ENCODE results near the gene SPCS2.

Gene SPCS2

DNA sequence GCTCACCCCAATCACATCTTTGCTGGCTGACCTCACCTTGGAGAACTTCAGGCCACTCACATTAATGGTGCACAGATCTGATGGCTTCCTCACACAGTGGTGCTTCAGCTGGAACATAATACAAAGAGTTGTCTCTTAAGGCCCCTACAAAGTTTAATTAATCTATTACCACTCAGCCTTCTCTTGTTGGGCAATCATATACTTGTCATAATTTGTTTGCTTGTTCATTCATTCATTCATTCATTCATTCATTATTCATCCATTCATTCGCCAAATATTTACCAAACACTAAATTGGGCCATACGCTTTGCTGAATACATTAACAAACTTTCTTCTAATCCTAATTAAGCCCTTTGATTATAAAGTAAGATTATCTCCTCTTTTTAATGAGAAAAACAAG lies 15.3 kb upstream of the SPCS2 start:
- no peak overlapping the region for H3K27ac Mint-ChIP-seq (ENCODE audit: low read depth)
- ATAC-seq (replicated peaks; ENCODE audit: extremely low read depth, poor library complexity, severe bottlenecking) (no peak), DNase-seq (ENCODE audit: low spot score in 2 of 2) (no peak)
- peaks cover 5% of the 10 kb centered on the region for H3K4me1 Mint-ChIP-seq
- peaks cover 11% of the 10 kb centered on the region for H3K36me3 Mint-ChIP-seq (ENCODE audit: insufficient read depth)
- no peaks in the 10 kb centered on the region for H3K27me3 Mint-ChIP-seq
- H3K9me3 Mint-ChIP-seq: no peaks in the 10 kb centered on the region
- H3K4me3 Mint-ChIP-seq: no peak overlapping the region

DNA sequence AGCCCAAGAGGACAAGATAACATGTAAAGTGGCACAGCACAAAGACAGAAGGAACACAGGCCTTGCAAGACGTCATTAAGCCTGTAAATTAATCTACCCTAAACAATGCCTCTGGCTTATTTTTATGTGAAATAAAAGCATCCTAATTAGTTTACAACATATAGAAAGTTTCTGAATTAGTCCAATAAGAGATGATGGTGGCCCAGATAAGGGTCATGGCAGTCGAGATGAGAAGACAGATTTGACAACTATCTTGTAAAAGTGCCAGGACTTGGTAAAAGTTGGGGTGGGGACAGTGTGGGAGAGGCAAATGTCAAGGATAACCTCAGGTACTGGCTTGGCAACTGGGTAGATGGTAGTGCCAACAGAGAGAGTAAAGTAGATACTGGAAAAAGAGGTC lies 13.8 kb upstream of the SPCS2 start:
- Mint-ChIP-seq H3K27me3 (no peaks in the 10 kb centered on the region), H3K27ac (ENCODE audit: low read depth) (no peak overlapping the region), H3K4me3 (no peak overlapping the region), H3K36me3 (ENCODE audit: insufficient read depth) (peaks cover 14% of the 10 kb centered on the region), H3K4me1 (peaks cover 5% of the 10 kb centered on the region), H3K9me3 (no peaks in the 10 kb centered on the region)
- DNase-seq (ENCODE audit: low spot score in 2 of 2) (no peak), ATAC-seq (replicated peaks; ENCODE audit: extremely low read depth, poor library complexity, severe bottlenecking) (no peak)

DNA sequence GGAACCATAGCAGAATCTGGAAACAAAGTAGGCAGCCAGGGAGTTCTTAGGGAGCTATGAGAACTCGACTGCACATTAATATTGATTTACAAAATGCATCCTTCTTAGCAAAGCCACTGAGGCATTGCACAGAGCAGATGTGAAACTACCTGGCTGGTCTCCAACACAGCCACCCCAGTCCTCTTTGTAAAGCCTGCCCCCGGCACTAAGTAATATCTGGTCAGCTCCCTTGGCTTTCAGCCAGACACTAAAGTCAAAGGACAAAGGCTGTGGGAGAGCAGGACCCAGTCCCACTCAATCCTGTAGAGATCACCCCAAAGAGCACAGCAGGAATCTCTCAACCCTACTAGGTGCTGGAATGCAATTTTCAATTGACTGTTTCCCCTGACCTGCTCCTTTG lies 13.0 kb upstream of the SPCS2 start:
- Mint-ChIP-seq H3K36me3 (ENCODE audit: insufficient read depth) (peaks cover 16% of the 10 kb centered on the region), H3K27me3 (no peaks in the 10 kb centered on the region), H3K4me1 (peaks cover 5% of the 10 kb centered on the region), H3K9me3 (no peaks in the 10 kb centered on the region), H3K27ac (ENCODE audit: low read depth) (no peak overlapping the region), H3K4me3 (no peak overlapping the region)
- no peak for ATAC-seq (replicated peaks; ENCODE audit: extremely low read depth, poor library complexity, severe bottlenecking)
- DNase-seq (ENCODE audit: low spot score in 2 of 2): no peak

DNA sequence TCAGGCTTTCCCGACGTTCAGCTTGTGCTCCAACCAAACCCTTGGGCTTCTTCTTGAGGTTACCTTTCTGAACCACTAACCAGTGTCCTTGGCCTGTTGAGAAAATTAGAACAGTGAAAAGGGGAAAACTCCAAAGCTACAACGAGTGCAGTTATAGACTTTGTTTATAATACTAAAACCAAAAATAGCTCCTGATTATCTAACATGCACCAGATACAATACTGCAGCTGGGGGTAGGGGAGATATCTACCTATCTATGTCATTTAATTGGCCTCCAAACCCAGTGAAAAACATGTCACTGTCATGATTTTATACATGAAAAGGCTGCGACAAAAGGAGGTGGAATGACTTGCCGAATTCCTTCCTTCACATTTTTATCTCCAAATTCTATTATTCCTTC lies 12.1 kb upstream of the SPCS2 start:
- H3K36me3 Mint-ChIP-seq (ENCODE audit: insufficient read depth): peaks cover 20% of the 10 kb centered on the region
- H3K4me1 Mint-ChIP-seq: peaks cover 7% of the 10 kb centered on the region
- no peaks in the 10 kb centered on the region for H3K27me3 Mint-ChIP-seq
- H3K9me3 Mint-ChIP-seq: no peaks in the 10 kb centered on the region
- H3K4me3 Mint-ChIP-seq: no peak overlapping the region
- no peak overlapping the region for H3K27ac Mint-ChIP-seq (ENCODE audit: low read depth)
- no peak for DNase-seq (ENCODE audit: low spot score in 2 of 2)
- ATAC-seq (replicated peaks; ENCODE audit: extremely low read depth, poor library complexity, severe bottlenecking): no peak

DNA sequence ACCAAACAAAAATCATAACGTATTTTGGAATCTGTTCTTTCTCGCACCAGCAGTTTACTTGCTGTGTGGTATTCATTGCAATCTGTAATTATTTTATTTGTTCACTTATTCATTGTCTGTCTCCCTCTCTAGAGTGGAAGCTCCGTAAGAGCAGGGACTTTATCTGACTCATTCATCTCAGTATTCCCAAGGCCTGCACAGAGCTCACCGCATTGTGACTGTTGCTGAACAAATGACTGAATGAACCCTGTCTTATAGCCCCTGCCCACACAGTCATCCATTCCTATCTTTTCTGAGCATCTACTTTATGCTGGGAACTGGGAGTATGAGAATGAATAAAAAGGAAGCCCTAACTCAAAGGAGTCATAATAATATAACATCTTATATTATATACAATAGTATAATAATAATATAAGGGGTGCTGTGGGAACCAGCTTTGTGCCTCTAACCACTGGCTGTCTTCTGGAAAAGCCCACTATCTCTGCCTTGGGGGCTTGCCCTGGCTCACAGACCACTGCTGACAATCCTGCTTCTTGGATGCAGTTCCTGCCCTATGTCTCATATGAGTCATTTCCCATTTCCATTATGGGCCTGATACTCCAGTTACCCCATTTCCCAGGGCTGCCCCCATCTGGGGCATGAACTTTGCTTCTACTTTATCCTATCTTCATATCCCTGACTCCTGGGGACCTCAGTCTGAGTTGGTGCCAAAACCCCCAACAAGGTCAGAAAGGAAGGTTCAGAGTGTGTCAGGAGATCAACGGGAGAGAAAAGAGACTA lies 11.2 kb upstream of the SPCS2 start:
- Mint-ChIP-seq H3K27ac (ENCODE audit: low read depth) (no peak overlapping the region), H3K36me3 (ENCODE audit: insufficient read depth) (peaks cover 22% of the 10 kb centered on the region), H3K4me1 (peaks cover 11% of the 10 kb centered on the region), H3K4me3 (no peak overlapping the region), H3K27me3 (no peaks in the 10 kb centered on the region), H3K9me3 (no peaks in the 10 kb centered on the region)
- no peak for ATAC-seq (replicated peaks; ENCODE audit: extremely low read depth, poor library complexity, severe bottlenecking)
- DNase-seq (ENCODE audit: low spot score in 2 of 2): no peak

DNA sequence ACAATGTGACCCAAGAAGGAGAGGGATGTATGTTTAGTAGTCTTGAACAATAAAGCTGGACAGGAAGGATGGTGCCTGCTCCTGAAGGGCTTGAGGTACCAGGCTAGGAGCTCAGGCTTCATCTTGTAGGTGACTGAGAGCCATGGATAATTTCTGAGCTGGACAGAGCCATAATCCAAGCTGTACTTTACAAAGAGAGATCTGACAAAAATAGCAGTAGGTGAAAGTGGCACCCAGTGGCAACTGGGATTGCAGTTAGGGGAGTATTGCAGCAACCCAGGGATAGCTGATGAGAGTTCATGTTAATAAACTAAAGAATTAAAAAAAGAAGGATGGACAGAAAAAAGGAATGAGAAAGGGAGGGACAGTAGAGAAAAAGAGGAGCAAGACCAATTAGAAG lies 7.6 kb upstream of the SPCS2 start:
- no peak overlapping the region for H3K4me3 Mint-ChIP-seq
- peaks cover 15% of the 10 kb centered on the region for H3K36me3 Mint-ChIP-seq (ENCODE audit: insufficient read depth)

DNA sequence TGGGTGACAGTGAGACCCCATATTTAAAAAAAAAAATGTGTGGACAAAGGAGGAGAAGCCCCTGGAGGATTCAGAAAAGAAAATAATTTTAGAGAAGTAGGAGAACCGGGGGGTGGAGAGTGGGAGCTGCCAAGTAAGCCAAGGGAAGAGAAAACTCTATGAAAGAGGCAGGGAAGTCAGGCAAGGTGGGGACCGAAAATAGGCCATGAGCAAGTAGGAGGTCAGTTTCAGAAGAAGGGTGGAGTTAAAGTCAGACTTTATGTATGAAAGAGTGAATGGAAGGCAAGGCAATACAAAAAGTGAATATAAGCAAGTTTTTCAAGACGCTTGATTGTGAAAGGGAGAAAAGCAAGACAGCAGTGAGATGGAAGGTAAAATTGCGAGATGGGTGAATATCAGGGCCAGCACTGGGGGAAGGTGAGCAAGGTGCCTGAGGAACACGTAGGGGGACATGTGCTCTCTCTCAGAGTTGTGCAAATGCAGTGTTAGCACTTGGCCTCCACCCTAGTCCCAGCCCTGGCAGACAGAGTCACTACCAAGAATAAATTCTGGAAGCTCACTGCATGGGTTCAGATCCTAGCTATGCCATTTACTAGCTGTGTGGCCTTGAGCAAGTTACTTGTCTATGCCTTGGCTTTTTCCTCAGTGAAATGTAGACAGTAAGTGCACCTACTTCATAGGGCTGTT lies 6.8 kb upstream of the SPCS2 start:
- Mint-ChIP-seq H3K4me3 (no peak overlapping the region), H3K9me3 (no peaks in the 10 kb centered on the region), H3K27ac (ENCODE audit: low read depth) (peak overlapping the region; percentile 63), H3K27me3 (no peaks in the 10 kb centered on the region), H3K4me1 (peaks cover 21% of the 10 kb centered on the region), H3K36me3 (ENCODE audit: insufficient read depth) (peaks cover 11% of the 10 kb centered on the region)
- DNase-seq (ENCODE audit: low spot score in 2 of 2) (no peak), ATAC-seq (replicated peaks; ENCODE audit: extremely low read depth, poor library complexity, severe bottlenecking) (no peak)

More for the DNA sequence above, 7.6 kb upstream of the SPCS2 start:
- Mint-ChIP-seq H3K4me1 (peaks cover 14% of the 10 kb centered on the region), H3K9me3 (no peaks in the 10 kb centered on the region), H3K27ac (ENCODE audit: low read depth) (peak overlapping the region; percentile 63), H3K27me3 (no peaks in the 10 kb centered on the region)
- ATAC-seq (replicated peaks; ENCODE audit: extremely low read depth, poor library complexity, severe bottlenecking) (no peak), DNase-seq (ENCODE audit: low spot score in 2 of 2) (no peak)

DNA sequence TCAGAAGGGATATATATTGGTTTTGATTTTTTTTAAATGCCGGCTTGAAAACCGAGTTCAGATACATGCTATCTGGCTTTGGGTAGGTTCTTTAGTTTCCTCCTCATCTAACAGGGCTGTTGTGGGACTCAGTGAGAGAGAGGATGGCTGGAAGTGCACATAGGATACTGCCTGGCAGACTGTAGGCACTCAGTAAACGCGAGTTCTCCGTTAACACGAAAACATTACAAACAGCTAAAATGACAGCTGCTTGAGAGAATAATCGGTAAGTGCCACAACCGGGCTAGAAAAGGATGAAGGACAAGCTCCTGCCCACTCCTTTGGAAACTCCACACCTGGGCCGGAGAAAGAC lies 544 bp upstream of the SPCS2 start:
- H3K27ac Mint-ChIP-seq (ENCODE audit: low read depth): peak overlapping the region; percentile 96
- peaks cover 16% of the 10 kb centered on the region for H3K36me3 Mint-ChIP-seq (ENCODE audit: insufficient read depth)
- H3K27me3 Mint-ChIP-seq: no peaks in the 10 kb centered on the region
- ATAC-seq (replicated peaks; ENCODE audit: extremely low read depth, poor library complexity, severe bottlenecking): peak; percentile 31
- no peaks in the 10 kb centered on the region for H3K9me3 Mint-ChIP-seq
- H3K4me3 Mint-ChIP-seq: peak overlapping the region; percentile 94
- no peak for DNase-seq (ENCODE audit: low spot score in 2 of 2)
- H3K4me1 Mint-ChIP-seq: peaks cover 58% of the 10 kb centered on the region

DNA sequence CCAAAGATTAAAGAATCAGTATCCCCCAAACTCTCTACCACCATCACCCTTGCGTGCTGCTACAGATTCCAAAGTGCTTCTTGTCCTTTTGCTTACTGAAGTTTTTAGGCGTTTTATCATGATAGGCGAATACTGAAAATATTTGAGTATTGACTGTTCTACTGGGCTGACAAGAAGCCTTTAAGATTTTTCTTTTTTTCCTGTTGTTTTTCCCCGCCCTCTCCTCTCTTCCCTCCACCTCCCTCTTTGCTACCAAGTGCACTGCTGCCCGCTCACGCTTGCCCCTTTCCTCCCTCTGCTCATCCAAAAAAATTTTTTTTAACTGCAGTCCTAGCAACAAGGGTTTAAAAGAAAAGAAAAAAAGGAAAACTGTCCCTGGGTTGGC lies 679 bp downstream of the SPCS2 start:
- Mint-ChIP-seq H3K9me3 (no peaks in the 10 kb centered on the region), H3K4me3 (peak overlapping the region; percentile 94), H3K4me1 (peaks cover 69% of the 10 kb centered on the region), H3K27me3 (no peaks in the 10 kb centered on the region), H3K27ac (ENCODE audit: low read depth) (peak overlapping the region; percentile 96), H3K36me3 (ENCODE audit: insufficient read depth) (peaks cover 16% of the 10 kb centered on the region)
- ATAC-seq (replicated peaks; ENCODE audit: extremely low read depth, poor library complexity, severe bottlenecking) (no peak), DNase-seq (ENCODE audit: low spot score in 2 of 2) (no peak)

DNA sequence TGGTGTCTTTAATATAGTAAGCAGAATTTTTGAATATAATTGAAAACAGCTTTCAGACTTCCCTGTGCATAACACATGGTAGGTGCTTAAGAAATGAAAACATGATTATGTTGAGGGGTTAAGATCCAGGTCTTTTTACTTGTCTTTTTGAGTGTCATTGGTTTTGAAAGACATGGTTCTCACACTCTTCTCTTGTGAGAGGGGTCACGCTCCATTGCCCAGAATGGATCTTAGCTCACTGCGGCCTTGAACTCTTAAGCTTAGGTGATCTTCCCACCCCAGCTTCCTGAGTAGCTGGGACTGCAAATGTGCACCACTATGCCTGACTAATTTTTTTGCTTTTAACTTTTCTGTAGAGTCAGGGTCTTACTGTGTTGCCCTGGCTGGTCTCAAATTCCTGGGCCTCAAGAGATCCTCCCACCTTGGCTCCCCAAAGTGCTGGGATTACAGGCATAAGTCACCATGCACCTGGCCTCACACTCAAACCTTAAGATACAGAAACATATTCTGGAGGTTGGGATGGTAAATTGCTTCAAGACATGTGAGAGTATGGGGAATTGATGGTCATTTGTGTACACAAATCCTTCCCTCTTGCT lies 1.4 kb downstream of the SPCS2 start:
- peak overlapping the region; percentile 94 for H3K4me3 Mint-ChIP-seq
- peaks cover 76% of the 10 kb centered on the region for H3K4me1 Mint-ChIP-seq
- ATAC-seq (replicated peaks; ENCODE audit: extremely low read depth, poor library complexity, severe bottlenecking) (no peak), DNase-seq (ENCODE audit: low spot score in 2 of 2) (no peak)
- H3K9me3 Mint-ChIP-seq: no peaks in the 10 kb centered on the region
- peaks cover 18% of the 10 kb centered on the region for H3K36me3 Mint-ChIP-seq (ENCODE audit: insufficient read depth)
- no peaks in the 10 kb centered on the region for H3K27me3 Mint-ChIP-seq
- peak overlapping the region; percentile 96 for H3K27ac Mint-ChIP-seq (ENCODE audit: low read depth)

DNA sequence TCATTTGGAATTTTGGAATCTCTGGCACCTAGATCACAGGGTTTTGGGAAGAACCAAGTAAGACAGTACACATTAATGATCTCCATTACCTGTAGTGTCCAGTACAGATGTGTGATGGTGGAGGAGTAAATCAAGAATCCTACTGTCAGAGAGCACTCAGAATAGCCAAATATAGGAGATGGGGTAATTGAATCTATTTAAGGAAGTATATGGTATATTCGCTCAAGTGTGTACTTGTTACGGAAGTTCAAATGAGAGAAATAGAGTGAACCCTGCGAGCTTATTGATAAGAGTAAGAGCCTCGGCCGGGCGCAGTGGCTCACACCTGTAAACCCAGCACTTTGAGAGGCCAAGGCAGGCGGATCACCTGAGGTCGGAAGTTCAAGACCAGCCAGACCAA lies 2.2 kb downstream of the SPCS2 start:
- Mint-ChIP-seq H3K9me3 (no peaks in the 10 kb centered on the region), H3K4me1 (peaks cover 81% of the 10 kb centered on the region), H3K27ac (ENCODE audit: low read depth) (peak overlapping the region; percentile 75), H3K36me3 (ENCODE audit: insufficient read depth) (peaks cover 20% of the 10 kb centered on the region), H3K4me3 (peak overlapping the region; percentile 94), H3K27me3 (no peaks in the 10 kb centered on the region)
- DNase-seq (ENCODE audit: low spot score in 2 of 2) (no peak), ATAC-seq (replicated peaks; ENCODE audit: extremely low read depth, poor library complexity, severe bottlenecking) (no peak)

DNA sequence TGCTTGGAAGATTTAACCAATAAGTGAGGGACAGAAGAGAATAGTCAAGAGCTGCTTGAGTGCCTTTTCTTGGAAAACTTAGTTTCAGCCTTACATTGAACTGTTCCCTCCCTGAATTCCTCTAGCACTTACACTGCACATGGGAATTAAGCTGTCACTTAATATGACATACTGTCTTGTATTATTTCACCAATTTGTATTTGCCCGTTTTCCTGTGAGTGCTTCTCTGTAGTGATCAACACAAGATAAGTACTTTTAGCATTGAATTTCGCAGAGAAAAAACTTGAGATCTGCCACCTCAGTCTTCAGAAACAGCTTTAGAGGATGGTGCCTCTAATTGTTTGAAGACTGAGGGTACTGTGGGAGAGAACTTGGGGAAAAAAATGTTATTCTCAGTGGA lies 3.7 kb downstream of the SPCS2 start:
- Mint-ChIP-seq H3K4me1 (peaks cover 84% of the 10 kb centered on the region), H3K27me3 (no peaks in the 10 kb centered on the region), H3K27ac (ENCODE audit: low read depth) (no peak overlapping the region), H3K4me3 (no peak overlapping the region), H3K9me3 (no peaks in the 10 kb centered on the region), H3K36me3 (ENCODE audit: insufficient read depth) (peaks cover 20% of the 10 kb centered on the region)
- no peak for DNase-seq (ENCODE audit: low spot score in 2 of 2)
- no peak for ATAC-seq (replicated peaks; ENCODE audit: extremely low read depth, poor library complexity, severe bottlenecking)

DNA sequence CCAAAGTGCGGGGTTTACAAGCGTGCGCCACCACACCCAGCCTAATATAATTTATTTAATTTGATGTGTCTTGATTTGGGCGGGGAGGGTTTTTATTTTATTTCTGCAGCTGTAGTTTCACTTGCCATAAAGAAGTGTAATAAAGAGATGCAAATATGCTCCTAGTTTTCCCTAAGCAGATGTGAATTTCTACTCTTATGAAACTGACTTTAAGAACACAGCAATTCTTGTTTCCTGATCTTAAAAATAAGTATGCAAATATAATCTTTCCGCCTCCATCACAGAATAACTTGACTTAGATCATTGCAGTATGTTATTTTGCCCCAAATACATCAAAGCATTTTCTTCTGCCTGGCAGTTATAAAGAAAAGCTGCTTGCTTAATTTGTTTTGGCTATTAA lies 4.4 kb downstream of the SPCS2 start:
- ATAC-seq (replicated peaks; ENCODE audit: extremely low read depth, poor library complexity, severe bottlenecking): no peak
- Mint-ChIP-seq H3K36me3 (ENCODE audit: insufficient read depth) (peaks cover 20% of the 10 kb centered on the region), H3K4me1 (peaks cover 90% of the 10 kb centered on the region), H3K27ac (ENCODE audit: low read depth) (no peak overlapping the region), H3K4me3 (no peak overlapping the region), H3K27me3 (no peaks in the 10 kb centered on the region), H3K9me3 (no peaks in the 10 kb centered on the region)
- DNase-seq (ENCODE audit: low spot score in 2 of 2): no peak
